ENCODE data around the gene TAS1R3.

GRCh38 chr1:1297802-1298424 lies 33.2 kb upstream of the TAS1R3 start:
- no peak for TF ChIP-seq NR2C2 (IDR thresholded peaks at IDR 0.05; ENCODE audit: borderline replicate concordance, control insufficient read depth, insufficient read length, low read depth)
- no peak for TF ChIP-seq NBN (IDR thresholded peaks at IDR 0.05)
- no peak for TF ChIP-seq YY1 (IDR thresholded peaks at IDR 0.05; ENCODE audit: low read depth, low read length)
- TF ChIP-seq, protein P1, sequence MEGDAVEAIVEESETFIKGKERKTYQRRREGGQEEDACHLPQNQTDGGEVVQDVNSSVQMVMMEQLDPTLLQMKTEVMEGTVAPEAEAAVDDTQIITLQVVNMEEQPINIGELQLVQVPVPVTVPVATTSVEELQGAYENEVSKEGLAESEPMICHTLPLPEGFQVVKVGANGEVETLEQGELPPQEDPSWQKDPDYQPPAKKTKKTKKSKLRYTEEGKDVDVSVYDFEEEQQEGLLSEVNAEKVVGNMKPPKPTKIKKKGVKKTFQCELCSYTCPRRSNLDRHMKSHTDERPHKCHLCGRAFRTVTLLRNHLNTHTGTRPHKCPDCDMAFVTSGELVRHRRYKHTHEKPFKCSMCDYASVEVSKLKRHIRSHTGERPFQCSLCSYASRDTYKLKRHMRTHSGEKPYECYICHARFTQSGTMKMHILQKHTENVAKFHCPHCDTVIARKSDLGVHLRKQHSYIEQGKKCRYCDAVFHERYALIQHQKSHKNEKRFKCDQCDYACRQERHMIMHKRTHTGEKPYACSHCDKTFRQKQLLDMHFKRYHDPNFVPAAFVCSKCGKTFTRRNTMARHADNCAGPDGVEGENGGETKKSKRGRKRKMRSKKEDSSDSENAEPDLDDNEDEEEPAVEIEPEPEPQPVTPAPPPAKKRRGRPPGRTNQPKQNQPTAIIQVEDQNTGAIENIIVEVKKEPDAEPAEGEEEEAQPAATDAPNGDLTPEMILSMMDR (IDR thresholded peaks at IDR 0.05 in 2 of 3, conservative IDR thresholded peaks at IDR 0.05 in 1 of 3; ENCODE audit: control insufficient read depth in 2 of 3, extremely low read depth in 1 of 3, insufficient read depth in 1 of 3, low read depth in 3 of 3, low read length in 3 of 3): no peak
- no peak for TF ChIP-seq POLR2AphosphoS5 (IDR thresholded peaks at IDR 0.05; ENCODE audit: low read length)
- TF ChIP-seq, protein P2, sequence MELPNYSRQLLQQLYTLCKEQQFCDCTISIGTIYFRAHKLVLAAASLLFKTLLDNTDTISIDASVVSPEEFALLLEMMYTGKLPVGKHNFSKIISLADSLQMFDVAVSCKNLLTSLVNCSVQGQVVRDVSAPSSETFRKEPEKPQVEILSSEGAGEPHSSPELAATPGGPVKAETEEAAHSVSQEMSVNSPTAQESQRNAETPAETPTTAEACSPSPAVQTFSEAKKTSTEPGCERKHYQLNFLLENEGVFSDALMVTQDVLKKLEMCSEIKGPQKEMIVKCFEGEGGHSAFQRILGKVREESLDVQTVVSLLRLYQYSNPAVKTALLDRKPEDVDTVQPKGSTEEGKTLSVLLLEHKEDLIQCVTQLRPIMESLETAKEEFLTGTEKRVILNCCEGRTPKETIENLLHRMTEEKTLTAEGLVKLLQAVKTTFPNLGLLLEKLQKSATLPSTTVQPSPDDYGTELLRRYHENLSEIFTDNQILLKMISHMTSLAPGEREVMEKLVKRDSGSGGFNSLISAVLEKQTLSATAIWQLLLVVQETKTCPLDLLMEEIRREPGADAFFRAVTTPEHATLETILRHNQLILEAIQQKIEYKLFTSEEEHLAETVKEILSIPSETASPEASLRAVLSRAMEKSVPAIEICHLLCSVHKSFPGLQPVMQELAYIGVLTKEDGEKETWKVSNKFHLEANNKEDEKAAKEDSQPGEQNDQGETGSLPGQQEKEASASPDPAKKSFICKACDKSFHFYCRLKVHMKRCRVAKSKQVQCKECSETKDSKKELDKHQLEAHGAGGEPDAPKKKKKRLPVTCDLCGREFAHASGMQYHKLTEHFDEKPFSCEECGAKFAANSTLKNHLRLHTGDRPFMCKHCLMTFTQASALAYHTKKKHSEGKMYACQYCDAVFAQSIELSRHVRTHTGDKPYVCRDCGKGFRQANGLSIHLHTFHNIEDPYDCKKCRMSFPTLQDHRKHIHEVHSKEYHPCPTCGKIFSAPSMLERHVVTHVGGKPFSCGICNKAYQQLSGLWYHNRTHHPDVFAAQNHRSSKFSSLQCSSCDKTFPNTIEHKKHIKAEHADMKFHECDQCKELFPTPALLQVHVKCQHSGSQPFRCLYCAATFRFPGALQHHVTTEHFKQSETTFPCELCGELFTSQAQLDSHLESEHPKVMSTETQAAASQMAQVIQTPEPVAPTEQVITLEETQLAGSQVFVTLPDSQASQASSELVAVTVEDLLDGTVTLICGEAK (IDR thresholded peaks at IDR 0.05; ENCODE audit: borderline replicate concordance): no peak
- TF ChIP-seq SIN3A (IDR thresholded peaks at IDR 0.05; ENCODE audit: low read depth, low read length): no peak
- TF ChIP-seq HDAC6 (IDR thresholded peaks at IDR 0.05; ENCODE audit: unreplicated experiment): no peak
- TF ChIP-seq POLR2A (IDR thresholded peaks at IDR 0.05; ENCODE audit: low read depth, low read length): no peak

All from GM12878 (cell line).